Testis (tissue), 3 donors: Measurements from ENCODE around the gene KCNQ1. TPM values are rescaled to one million over a fixed set of nuclear protein-coding genes. Genes with fewer than 3 reads are reported as not detected.

Experiments
- DNase-seq: peaks from one replicate; pipeline ENCODE4 v3.0.0-alpha.2; 2019
- H3K27ac ChIP-seq, 2 donors: fragments of 200-600 bp; sonication (generic); one replicate each; pipeline ENCODE4 v1.5.1; 2019
- H3K27me3 ChIP-seq: fragments of 200-600 bp; sonication (generic); one replicate; pipeline ENCODE4 v1.5.1; 2019
- H3K36me3 ChIP-seq: fragments of 200-600 bp; sonication (generic); one replicate; pipeline ENCODE4 v1.5.1; 2017; ENCODE audit warnings: low read depth; ENCODE audit errors: missing control alignments
- H3K4me1 ChIP-seq: fragments of 200-600 bp; sonication (generic); one replicate; pipeline ENCODE4 v1.5.1; 2019
- H3K4me3 ChIP-seq, 2 donors: fragments of 200-600 bp; sonication (generic); one replicate each; pipeline ENCODE4 v1.5.1; 2017 to 2019
- H3K9me3 ChIP-seq: fragments of 200-600 bp; sonication (generic); one replicate; pipeline ENCODE4 v1.5.1; 2017
- CTCF ChIP-seq, 3 experiments: fragments of 450-650 bp in 2 of 3; fragments of 200-600 bp in 1 of 3; sonication (generic) in 1 of 3; IDR thresholded peaks; one replicate each; pipeline ENCODE4 v1.5.1; 2016 to 2019; ENCODE audit warnings: antibody characterized with exemption in 3 of 3, mild to moderate bottlenecking in 2 of 3, moderate library complexity in 1 of 3
- POLR2A ChIP-seq: fragments of 450-650 bp; IDR thresholded peaks from one replicate; pipeline ENCODE4 v1.6.1; 2017; ENCODE audit warnings: antibody characterized with exemption, mild to moderate bottlenecking, moderate library complexity
- WGBS, 2 donors: methylation state at CpG; one replicate each; pipeline ENCODE4 v1.1.5; 2018; 5-methylcytosine and 5-hydroxymethylcytosine counted together
- intact Hi-C: fragments of 100-400 bp; cut with DNase I; formaldehyde crosslinking; loops from one replicate; pipeline ENCODE4 v1.15.1; 2023; ENCODE audit warnings: low total_unique reads
- polyA plus RNA-seq: library from polyadenylated mRNA; stranded (reverse); fragments of 350-450 nt; fragmentation: Illumina TruSeq; extraction: RNeasy Lipid Tissue Mini Kit (QIAGEN cat#74804); gene quantifications from one replicate; pipeline ENCODE4 v1.2.3, GENCODE V29; 2014; ENCODE audit warnings: low read depth, low replicate concordance; ENCODE audit not compliant: insufficient read depth
- total RNA-seq, 2 donors: library from RNA; depleted of rRNA; stranded (reverse); fragments of >200 nt; gene quantifications; one replicate each; pipeline ENCODE4 v1.2.3, GENCODE V29; 2016

The KCNQ1 gene
- total and polyA plus RNA-seq, 3 donors from 2014 or later = 6.0 to 24.2 (median 12.8) TPM

GRCh38 chr11:2558397-2558796 is 113.6 kb downstream of the KCNQ1 start:
- peaks cover 6% of the 10 kb centered on the region for H3K4me1 ChIP-seq
- H3K9me3 ChIP-seq = no peaks in the 10 kb centered on the region
- 91 to 97% methylated on average over 7 to 17 of the region's 17 CpGs for WGBS, 2 donors
- intact Hi-C loops = no loop called here
- TF ChIP-seq POLR2A (no peak), CTCF (IDR thresholded peaks at IDR 0.05) (no peak)
- H3K4me3 ChIP-seq = no peak overlapping the region
- H3K27me3 ChIP-seq = no peaks in the 10 kb centered on the region
- H3K36me3 ChIP-seq = no peaks in the 10 kb centered on the region
- no peak overlapping the region for H3K27ac ChIP-seq
- no peak for DNase-seq

GRCh38 chr11:2558861-2559526 is 114.2 kb downstream of the KCNQ1 start:
- Histone ChIP-seq H3K9me3 (no peaks in the 10 kb centered on the region), H3K27me3 (no peaks in the 10 kb centered on the region), H3K4me1 (peaks cover 6% of the 10 kb centered on the region), H3K36me3 (no peaks in the 10 kb centered on the region), H3K4me3 (no peak overlapping the region), H3K27ac (no peak overlapping the region)
- intact Hi-C loops = no loop called here
- TF ChIP-seq POLR2A (no peak), CTCF (IDR thresholded peaks at IDR 0.05) (no peak)
- WGBS, 2 donors = 92% methylated on average over 10 to 13 of the region's 13 CpGs
- DNase-seq = no peak

- Histone ChIP-seq H3K36me3 (no peaks in the 10 kb centered on the region), H3K27ac (no peak overlapping the region), H3K27me3 (no peaks in the 10 kb centered on the region), H3K4me3 (no peak overlapping the region), H3K9me3 (no peaks in the 10 kb centered on the region), H3K4me1 (peaks cover 6% of the 10 kb centered on the region)
- no peak for TF ChIP-seq CTCF (IDR thresholded peaks at IDR 0.05)
- TF ChIP-seq POLR2A = no peak
- WGBS, 2 donors = 76 to 91% methylated on average over 9 to 19 of the region's 28 CpGs
- no peak for DNase-seq
- intact Hi-C loops = no loop called here
These were observed 114.9 kb downstream of the KCNQ1 start for GRCh38 chr11:2559527-2560311.

GRCh38 chr11:2561696-2562581 is 117.1 kb downstream of the KCNQ1 start:
- Histone ChIP-seq H3K36me3 (no peaks in the 10 kb centered on the region), H3K4me3 (no peak overlapping the region), H3K27ac (no peak overlapping the region), H3K9me3 (no peaks in the 10 kb centered on the region), H3K27me3 (no peaks in the 10 kb centered on the region), H3K4me1 (peaks cover 6% of the 10 kb centered on the region)
- intact Hi-C loops = no loop called here
- no peak for TF ChIP-seq CTCF (IDR thresholded peaks at IDR 0.05)
- no peak for TF ChIP-seq POLR2A
- WGBS, 2 donors = 63% methylated on average over 22 of the region's 27 CpGs; no CpG with 5 or more reads in 1 of the 2 donors
- DNase-seq = peak; percentile 63
